WTC11 (cell line): ENCODE results near the gene PPP1R10. TPM values are rescaled to one million over a fixed set of nuclear protein-coding genes. Genes with fewer than 3 reads are reported as not detected.

Experiments
- ATAC-seq: fragments of 200-7000 bp; cut with Tn5 transposase; 2 replicates; pipeline ENCODE4 v1.10.0; 2021; ENCODE audit warnings: mild to moderate bottlenecking, moderate library complexity
- CTCF ChIA-PET: fragments of 300-600 bp; sonication (Branson Sonifier 250); formaldehyde crosslinking; loops from one replicate; lab custom pipeline; 2021; ENCODE audit warnings: antibody characterized with exemption; lab: Charles Lee
- POLR2A ChIA-PET: fragments of 350-600 bp; sonication (Branson Sonifier 250); formaldehyde crosslinking; loops from one replicate; lab custom pipeline; 2021; ENCODE audit warnings: antibody characterized with exemption; lab: Charles Lee
- DNase-seq: peaks from one replicate; pipeline ENCODE4 v3.0.0; 2021; ENCODE audit warnings: low spot score
- H3K27ac Mint-ChIP-seq: 2 replicates; pipeline ENCODE4 v1.8.0; 2021; ENCODE audit warnings: mixed read lengths
- H3K27me3 Mint-ChIP-seq: 2 replicates; pipeline ENCODE4 v1.8.0; 2021; ENCODE audit warnings: low read depth, mild to moderate bottlenecking, moderate library complexity, mixed read lengths
- H3K36me3 Mint-ChIP-seq: 2 replicates; pipeline ENCODE4 v1.8.0; 2021; ENCODE audit warnings: mixed read lengths
- H3K4me1 Mint-ChIP-seq: 2 replicates; pipeline ENCODE4 v1.8.0; 2022; ENCODE audit warnings: mixed read lengths
- H3K4me3 Mint-ChIP-seq: 2 replicates; pipeline ENCODE4 v1.8.0; 2021; ENCODE audit warnings: mild to moderate bottlenecking, moderate library complexity, mixed read lengths
- H3K9me3 Mint-ChIP-seq: 2 replicates; pipeline ENCODE4 v1.8.0; 2021; ENCODE audit warnings: mixed read lengths
- ATF3 ChIP-seq: sonication (generic); formaldehyde crosslinking; conservative IDR thresholded peaks from 2 replicates; pipeline ENCODE4 v1.8.1; 2022; ENCODE audit warnings: mild to moderate bottlenecking, missing genetic modification reagents
- CREB1 ChIP-seq: sonication (generic); formaldehyde crosslinking; IDR thresholded peaks from 2 replicates; pipeline ENCODE4 v1.8.0; 2023; ENCODE audit warnings: mild to moderate bottlenecking, missing genetic modification reagents
- FOXP4 ChIP-seq: sonication (generic); formaldehyde crosslinking; IDR thresholded peaks from 2 replicates; pipeline ENCODE4 v1.8.0; 2022; ENCODE audit warnings: mild to moderate bottlenecking, missing genetic modification reagents
- GTF2I ChIP-seq: fragments of 250-450 bp; sonication (Bioruptor Pico); conservative IDR thresholded peaks from 2 replicates; pipeline ENCODE4 v1.4.0; 2021; ENCODE audit warnings: mild to moderate bottlenecking
- IRF1 ChIP-seq: sonication (generic); formaldehyde crosslinking; IDR thresholded peaks from 2 replicates; pipeline ENCODE4 v1.8.0; 2023; ENCODE audit warnings: missing genetic modification reagents
- KAT7 ChIP-seq: sonication (generic); formaldehyde crosslinking; IDR thresholded peaks from 2 replicates; pipeline ENCODE4 v1.8.1; 2023; ENCODE audit warnings: missing genetic modification reagents, mild to moderate bottlenecking, borderline replicate concordance
- NFYB ChIP-seq: sonication (generic); formaldehyde crosslinking; conservative IDR thresholded peaks from 2 replicates; pipeline ENCODE4 v1.8.0; 2022; ENCODE audit warnings: low read depth, missing genetic modification reagents
- NR2C2 ChIP-seq: sonication (generic); formaldehyde crosslinking; IDR thresholded peaks from 2 replicates; pipeline ENCODE4 v1.8.0; 2022; ENCODE audit warnings: mild to moderate bottlenecking, missing genetic modification reagents
- OVOL2 ChIP-seq: fragments of 250-450 bp; sonication (Bioruptor Pico); IDR thresholded peaks from 2 replicates; pipeline ENCODE4 v1.9.0; 2021; ENCODE audit warnings: mild to moderate bottlenecking, borderline replicate concordance
- PRRX2 ChIP-seq: fragments of 250-450 bp; sonication (Bioruptor Pico); IDR thresholded peaks from 2 replicates; pipeline ENCODE4 v1.8.0; 2021; ENCODE audit warnings: mild to moderate bottlenecking
- RELA ChIP-seq: sonication (generic); formaldehyde crosslinking; IDR thresholded peaks from 2 replicates; pipeline ENCODE4 v1.8.1; 2022; ENCODE audit warnings: missing genetic modification reagents, mild to moderate bottlenecking, borderline replicate concordance
- SOX15 ChIP-seq: fragments of 250-450 bp; sonication (Bioruptor Pico); IDR thresholded peaks from 2 replicates; pipeline ENCODE4 v1.9.0; 2021; ENCODE audit warnings: mild to moderate bottlenecking
- ZNF138 ChIP-seq: sonication (generic); formaldehyde crosslinking; conservative IDR thresholded peaks from 2 replicates; pipeline ENCODE4 v1.8.1; 2022; ENCODE audit warnings: mild to moderate bottlenecking, moderate library complexity, missing genetic modification reagents
- ZNF425 ChIP-seq: fragments of 250-450 bp; sonication (Bioruptor Pico); conservative IDR thresholded peaks from 2 replicates; pipeline ENCODE4 v1.9.0; 2021; ENCODE audit warnings: mild to moderate bottlenecking
- ZNF671 ChIP-seq: fragments of 250-450 bp; sonication (Bioruptor Pico); IDR thresholded peaks from 2 replicates; pipeline ENCODE4 v1.8.0; 2021; ENCODE audit warnings: mild to moderate bottlenecking
- total RNA-seq: library from RNA; stranded (reverse); gene quantifications from 3 replicates; pipeline ENCODE4 v1.2.3, GENCODE V29; 2021

Gene PPP1R10
- total RNA-seq, 1 experiment from 2014 or later: 83.1 TPM

- ATAC-seq: no peak
- Mint-ChIP-seq H3K27ac (no peak overlapping the region), H3K36me3 (peaks cover 21% of the 10 kb centered on the region), H3K4me3 (no peak overlapping the region), H3K4me1 (no peaks in the 10 kb centered on the region), H3K9me3 (no peaks in the 10 kb centered on the region), H3K27me3 (no peaks in the 10 kb centered on the region)
- ChIA-PET POLR2A (interaction anchor here (0.7 kb wide), 1 partner anchor 12 kb away, joined by 3 read pairs; no protein-coding TSS in a partner anchor), CTCF (interaction anchor here (1.0 to 2.7 kb wide), 2 partner anchors 19 to 82 kb away, joined by 3 to 7 read pairs; no protein-coding TSS in a partner anchor)
- TF ChIP-seq KAT7 (no peak), RELA (CRISPR knock-in tag) (no peak)
- DNase-seq: no peak
Measured at GRCh38 chr6:30564114-30564513, 52.9 kb downstream of the PPP1R10 start.

GRCh38 chr6:30562470-30563425, 54.3 kb downstream of the PPP1R10 start:
- Mint-ChIP-seq H3K4me1 (peaks cover 7% of the 10 kb centered on the region), H3K4me3 (no peak overlapping the region), H3K27me3 (no peaks in the 10 kb centered on the region), H3K36me3 (peaks cover 29% of the 10 kb centered on the region), H3K9me3 (no peaks in the 10 kb centered on the region), H3K27ac (0 out of 2 replicates have a peak overlapping the region, but pooled peaks have one; percentile 32)
- ChIA-PET POLR2A (no interaction called here), CTCF (no interaction called here)
- DNase-seq: no peak
- no peak for ATAC-seq
- no peak for TF ChIP-seq NR2C2 (CRISPR knock-in tag)
- no peak for TF ChIP-seq CREB1 (CRISPR knock-in tag)
- TF ChIP-seq ZNF425 (CRISPR knock-in tag): no peak
- TF ChIP-seq ATF3 (CRISPR knock-in tag): no peak
- no peak for TF ChIP-seq ZNF671 (CRISPR knock-in tag)
- no peak for TF ChIP-seq ZNF138 (CRISPR knock-in tag)
- TF ChIP-seq SOX15 (CRISPR knock-in tag): no peak
- no peak for TF ChIP-seq NFYB (CRISPR knock-in tag)
- no peak for TF ChIP-seq IRF1 (CRISPR knock-in tag)
- no peak for TF ChIP-seq PRRX2 (CRISPR knock-in tag)

- Mint-ChIP-seq H3K36me3 (peaks cover 32% of the 10 kb centered on the region), H3K27ac (no peak overlapping the region), H3K27me3 (no peaks in the 10 kb centered on the region), H3K9me3 (no peaks in the 10 kb centered on the region), H3K4me3 (no peak overlapping the region), H3K4me1 (peaks cover 13% of the 10 kb centered on the region)
- DNase-seq (no peak), ATAC-seq (no peak)
- ChIA-PET CTCF (no interaction called here), POLR2A (no interaction called here)
- TF ChIP-seq GTF2I (CRISPR knock-in tag): no peak
- TF ChIP-seq FOXP4 (CRISPR knock-in tag): no peak
- no peak for TF ChIP-seq NFYB (CRISPR knock-in tag)
- TF ChIP-seq NR2C2 (CRISPR knock-in tag): no peak
- no peak for TF ChIP-seq OVOL2 (CRISPR knock-in tag)
Measured at GRCh38 chr6:30560930-30561329, 56.1 kb downstream of the PPP1R10 start.
